A549 (cell line): ENCODE data around the gene ARHGDIA. TPM values are rescaled to one million over a fixed set of nuclear protein-coding genes. Genes with fewer than 3 reads are reported as not detected.
A peak's percentile ranks its signal among the peaks of the same experiment; 100 is the strongest.

Experiments used
- ATAC-seq, 2 experiments: fragments of 200-7000 bp in 1 of 2; fragments of >200 bp in 1 of 2; cut with Nextera tagmentation in 1 of 2; cut with Tn5 transposase in 1 of 2; 3 replicates each; pipeline versions ENCODE4 v1.8.0 to v1.9.1; 2018 to 2020; ENCODE audit warnings: mild to moderate bottlenecking in 1 of 2, moderate library complexity in 1 of 2
- CTCF ChIA-PET: fragments of 300-600 bp; sonication (Branson Sonifier 250); formaldehyde crosslinking; extraction: SDS; loops from one replicate; lab custom pipeline; 2021; ENCODE audit warnings: antibody characterized with exemption, inconsistent platforms; lab: Yijun Ruan, JAX
- POLR2A ChIA-PET: fragments of 350-600 bp; formaldehyde crosslinking; extraction: SDS; loops from one replicate; lab custom pipeline; 2021; ENCODE audit warnings: antibody characterized with exemption, inconsistent platforms; lab: Yijun Ruan, JAX
- DNase-seq, 2 experiments: peaks; one replicate each; pipeline versions ENCODE4 v3.0.0 to v3.0.0-alpha.2; 2011 to 2016; ENCODE audit warnings: low read depth in 1 of 2, low spot score in 1 of 2
- FAIRE-seq: peaks from 2 replicates; lab custom pipeline; 2011; peaks lifted over from hg19 to GRCh38; lab: Jason Lieb, UNC
- H3K27ac ChIP-seq, 2 experiments: fragments of >200 bp; sonication (Bioruptor Twin); formaldehyde crosslinking; 3 replicates each; pipeline ENCODE4 v1.5.1; 2016 to 2017
- H3K4me1 ChIP-seq: fragments of >200 bp; sonication (Bioruptor Twin); formaldehyde crosslinking; 3 replicates; pipeline ENCODE4 v1.6.1; 2016
- H3K4me2 ChIP-seq: fragments of >200 bp; sonication (Bioruptor Twin); formaldehyde crosslinking; 3 replicates; pipeline ENCODE4 v1.6.1; 2016
- H3K4me3 ChIP-seq: fragments of >200 bp; sonication (Bioruptor Twin); formaldehyde crosslinking; 3 replicates; pipeline ENCODE4 v1.5.1; 2016
- H3K9me3 ChIP-seq: fragments of >200 bp; sonication (Bioruptor Twin); formaldehyde crosslinking; 3 replicates; pipeline ENCODE4 v1.6.1; 2016
- BHLHE40 ChIP-seq: IDR thresholded peaks from 2 replicates; pipeline ENCODE4 v1.6.1; 2012; ENCODE audit warnings: low read depth, low read length, inconsistent platforms
- CBX8 ChIP-seq: fragments of 200-600 bp; sonication (generic); IDR thresholded peaks from 2 replicates; pipeline ENCODE4 v1.6.1; 2016
- EP300 ChIP-seq, 2 experiments: fragments of >200 bp; sonication (Bioruptor Twin); formaldehyde crosslinking; IDR thresholded peaks; 2 replicates in 1 of 2; 3 replicates in 1 of 2; pipeline ENCODE4 v1.6.1; 2016 to 2017
- FOSB ChIP-seq: fragments of 250-450 bp; sonication (Bioruptor Pico); IDR thresholded peaks from 2 replicates; pipeline ENCODE4 v1.5.0; 2020; ENCODE audit warnings: mild to moderate bottlenecking, moderate library complexity
- HDAC2 ChIP-seq: fragments of 200-600 bp; sonication (generic); IDR thresholded peaks from 2 replicates; pipeline ENCODE4 v1.6.1; 2016
- HOXA7 ChIP-seq: fragments of 250-450 bp; sonication (Bioruptor Pico); IDR thresholded peaks from 2 replicates; pipeline ENCODE4 v1.5.0; 2020; ENCODE audit warnings: mild to moderate bottlenecking, moderate library complexity
- HOXB13 ChIP-seq: fragments of 250-450 bp; sonication (Bioruptor Pico); IDR thresholded peaks from 2 replicates; pipeline ENCODE4 v1.5.0; 2020; ENCODE audit warnings: low read depth, mild to moderate bottlenecking, moderate library complexity
- HOXB5 ChIP-seq: fragments of 250-450 bp; sonication (Bioruptor Pico); IDR thresholded peaks from 2 replicates; pipeline ENCODE4 v1.5.0; 2020; ENCODE audit warnings: mild to moderate bottlenecking, moderate library complexity
- JUN ChIP-seq, 2 experiments: fragments of >200 bp; sonication (Bioruptor Twin); formaldehyde crosslinking; IDR thresholded peaks; 2 replicates in 1 of 2; 3 replicates in 1 of 2; pipeline ENCODE4 v1.6.1; 2016 to 2017
- MAZ ChIP-seq: fragments of 150-350 bp; IDR thresholded peaks from 2 replicates; pipeline ENCODE4 v1.6.1; 2014; ENCODE audit warnings: antibody characterized with exemption, low read depth, low read length, borderline replicate concordance
- MYC ChIP-seq: IDR thresholded peaks from 2 replicates; pipeline ENCODE4 v1.6.1; 2012; ENCODE audit warnings: mild to moderate bottlenecking, inconsistent platforms, low read length, improper control_type of control experiment, borderline replicate concordance
- POLR2AphosphoS2 ChIP-seq: conservative IDR thresholded peaks from 2 replicates; pipeline ENCODE4 v1.6.1; 2012; ENCODE audit warnings: low read length, improper control_type of control experiment, inconsistent platforms
- RAD21 ChIP-seq, 2 experiments: fragments of >200 bp in 1 of 2; sonication (Bioruptor Twin) in 1 of 2; formaldehyde crosslinking in 1 of 2; IDR thresholded peaks in 1 of 2; conservative IDR thresholded peaks in 1 of 2; 2 replicates in 1 of 2; 3 replicates in 1 of 2; pipeline ENCODE4 v1.6.1; 2012 to 2018; ENCODE audit warnings: inconsistent platforms in 1 of 2
- RNF2 ChIP-seq: fragments of 200-600 bp; sonication (generic); IDR thresholded peaks from 2 replicates; pipeline ENCODE4 v1.6.1; 2016; ENCODE audit warnings: low read depth, mild to moderate bottlenecking, antibody characterized with exemption, moderate library complexity, borderline replicate concordance
- SMC3 ChIP-seq: fragments of >200 bp; sonication (Bioruptor Twin); formaldehyde crosslinking; IDR thresholded peaks from 3 replicates; pipeline ENCODE4 v1.6.1; 2018; ENCODE audit warnings: inconsistent platforms
- SREBF2 ChIP-seq: fragments of 450-650 bp; IDR thresholded peaks from 2 replicates; pipeline ENCODE4 v1.6.1; 2014; ENCODE audit warnings: mild to moderate bottlenecking, moderate library complexity
- TFCP2L1 ChIP-seq: fragments of 250-450 bp; sonication (Bioruptor Pico); IDR thresholded peaks from 2 replicates; pipeline ENCODE4 v1.5.0; 2021; ENCODE audit warnings: mild to moderate bottlenecking
- ZFP36 ChIP-seq: fragments of 450-650 bp; IDR thresholded peaks from 2 replicates; pipeline ENCODE4 v1.6.1; 2014; ENCODE audit warnings: borderline replicate concordance; ENCODE audit not compliant: partially characterized antibody
- WGBS: methylation state at CpG from one replicate; pipeline ENCODE4 v1.1.6; 2017; ENCODE audit errors: missing lambda C conversion rate; 5-methylcytosine and 5-hydroxymethylcytosine counted together
- polyA plus RNA-seq, 4 experiments: library from polyadenylated mRNA; depleted of rRNA in 3 of 4; stranded (reverse); fragments of >200 nt; fragmentation: RNase III in 1 of 4; extraction: RNeasy Plus Mini Kit Qiagen cat#74134 plus additional on column Dnase treatment in 1 of 4; gene quantifications; 2 replicates in 3 of 4; 3 replicates in 1 of 4; pipeline ENCODE4 v1.2.3, GENCODE V29; 2011 to 2017
- TF ChIP-seq, protein P1 (sequence below): IDR thresholded peaks from 2 replicates; pipeline ENCODE4 v1.6.1; 2012; ENCODE audit warnings: low read depth, borderline replicate concordance
- TF ChIP-seq, protein P2 (sequence below): fragments of >200 bp; sonication (Bioruptor Twin); formaldehyde crosslinking; IDR thresholded peaks from 3 replicates; pipeline ENCODE4 v1.5.1; 2016
- TF ChIP-seq, protein P3 (sequence below): IDR thresholded peaks from 2 replicates; pipeline ENCODE4 v1.6.1; 2012
- TF ChIP-seq, protein P4 (sequence below): fragments of 150-350 bp; IDR thresholded peaks from 2 replicates; pipeline ENCODE4 v1.6.1; 2014; ENCODE audit warnings: low read depth, mild to moderate bottlenecking, low read length
- TF ChIP-seq, protein P5 (sequence below): fragments of >200 bp; sonication (Bioruptor Twin); formaldehyde crosslinking; IDR thresholded peaks from 2 replicates; pipeline ENCODE4 v1.6.1; 2016
- TF ChIP-seq, protein P6 (sequence below): fragments of 250-450 bp; sonication (Bioruptor Pico); IDR thresholded peaks from 2 replicates; pipeline ENCODE4 v1.5.0; 2020; ENCODE audit warnings: low read depth, mild to moderate bottlenecking, moderate library complexity
- TF ChIP-seq, protein P7 (sequence below): fragments of 200-600 bp; sonication (generic); IDR thresholded peaks from 2 replicates; pipeline ENCODE4 v1.6.1; 2016; ENCODE audit warnings: antibody characterized with exemption, mild to moderate bottlenecking, moderate library complexity

The ARHGDIA gene
- polyA plus RNA-seq, 2 of the 4 experiments (the other 2 are of a cell fraction), result 64.0 to 503 TPM

DNA sequence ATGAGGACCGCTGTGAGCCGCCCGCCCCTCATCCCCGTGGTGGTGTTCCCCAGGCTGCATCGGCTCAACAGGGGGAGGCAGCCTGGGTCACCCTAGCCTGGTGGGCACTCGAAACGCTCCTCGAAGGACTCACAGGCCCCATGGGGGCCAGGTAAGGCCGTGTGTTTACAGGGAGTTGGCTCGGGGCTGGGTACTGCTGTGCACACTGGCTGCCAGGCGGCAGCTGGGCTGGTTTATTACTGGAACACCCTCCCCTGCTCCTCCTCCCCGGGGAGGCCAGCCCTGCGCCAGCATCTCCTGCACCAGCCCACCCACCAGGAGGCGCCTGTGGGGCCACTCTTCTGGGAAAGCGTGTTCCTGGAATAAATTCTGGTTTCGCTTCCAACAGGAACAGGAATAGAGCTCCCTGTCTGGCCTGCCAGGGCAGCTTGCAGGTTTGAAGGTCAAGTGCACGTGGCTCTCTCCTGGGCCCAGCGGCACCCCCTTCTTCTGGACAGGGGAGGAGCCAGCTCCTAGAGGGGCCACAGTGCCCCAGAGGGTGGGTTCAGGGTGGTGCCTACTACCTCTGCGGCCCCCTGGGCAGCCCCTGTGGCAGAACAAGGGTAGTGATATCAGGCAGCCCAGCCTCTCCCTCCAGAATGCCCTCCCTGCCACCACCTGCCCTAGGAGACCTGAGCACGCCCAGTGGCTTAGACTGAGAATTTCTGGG is 49.4 kb downstream of the ARHGDIA start:
- Histone ChIP-seq H3K4me2 (peak overlapping the region; percentile 48), H3K9me3 (no peaks in the 10 kb centered on the region), H3K4me3 (no peak overlapping the region), H3K4me1 (peaks cover 24% of the 10 kb centered on the region), H3K27ac (peak overlapping the region; percentile 54 to 81)
- peak; percentile 61 to 90 for ATAC-seq
- POLR2A ChIA-PET, result interaction anchor here (1.0 kb wide), 1 partner anchor 11 kb away, joined by 4 read pairs; the partner anchor contains the start of gene MCRIP1
- WGBS, result 45% methylated on average over 11 of the region's 20 CpGs
- peak; percentile 85 to 93 for DNase-seq
- no peak for FAIRE-seq
- TF ChIP-seq, protein P1, sequence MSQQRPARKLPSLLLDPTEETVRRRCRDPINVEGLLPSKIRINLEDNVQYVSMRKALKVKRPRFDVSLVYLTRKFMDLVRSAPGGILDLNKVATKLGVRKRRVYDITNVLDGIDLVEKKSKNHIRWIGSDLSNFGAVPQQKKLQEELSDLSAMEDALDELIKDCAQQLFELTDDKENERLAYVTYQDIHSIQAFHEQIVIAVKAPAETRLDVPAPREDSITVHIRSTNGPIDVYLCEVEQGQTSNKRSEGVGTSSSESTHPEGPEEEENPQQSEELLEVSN, result peak; percentile 66; the same call in 1 of the 2 replicates
- TF ChIP-seq, protein P2, sequence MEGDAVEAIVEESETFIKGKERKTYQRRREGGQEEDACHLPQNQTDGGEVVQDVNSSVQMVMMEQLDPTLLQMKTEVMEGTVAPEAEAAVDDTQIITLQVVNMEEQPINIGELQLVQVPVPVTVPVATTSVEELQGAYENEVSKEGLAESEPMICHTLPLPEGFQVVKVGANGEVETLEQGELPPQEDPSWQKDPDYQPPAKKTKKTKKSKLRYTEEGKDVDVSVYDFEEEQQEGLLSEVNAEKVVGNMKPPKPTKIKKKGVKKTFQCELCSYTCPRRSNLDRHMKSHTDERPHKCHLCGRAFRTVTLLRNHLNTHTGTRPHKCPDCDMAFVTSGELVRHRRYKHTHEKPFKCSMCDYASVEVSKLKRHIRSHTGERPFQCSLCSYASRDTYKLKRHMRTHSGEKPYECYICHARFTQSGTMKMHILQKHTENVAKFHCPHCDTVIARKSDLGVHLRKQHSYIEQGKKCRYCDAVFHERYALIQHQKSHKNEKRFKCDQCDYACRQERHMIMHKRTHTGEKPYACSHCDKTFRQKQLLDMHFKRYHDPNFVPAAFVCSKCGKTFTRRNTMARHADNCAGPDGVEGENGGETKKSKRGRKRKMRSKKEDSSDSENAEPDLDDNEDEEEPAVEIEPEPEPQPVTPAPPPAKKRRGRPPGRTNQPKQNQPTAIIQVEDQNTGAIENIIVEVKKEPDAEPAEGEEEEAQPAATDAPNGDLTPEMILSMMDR, result peak; percentile 63
- TF ChIP-seq ZFP36, result peak; percentile 56
- TF ChIP-seq SMC3, result peak; percentile 63
- TF ChIP-seq RNF2, result no peak
- TF ChIP-seq, protein P3, sequence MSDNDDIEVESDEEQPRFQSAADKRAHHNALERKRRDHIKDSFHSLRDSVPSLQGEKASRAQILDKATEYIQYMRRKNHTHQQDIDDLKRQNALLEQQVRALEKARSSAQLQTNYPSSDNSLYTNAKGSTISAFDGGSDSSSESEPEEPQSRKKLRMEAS, result peak; percentile 77
- no peak for TF ChIP-seq EP300 (IDR thresholded peaks at IDR 0.05)
- TF ChIP-seq RAD21 (conservative IDR thresholded peaks at IDR 0.05 in 1 of 2, IDR thresholded peaks at IDR 0.05 in 1 of 2), result peak; percentile 31 to 59; a peak in 2 of 5 replicates
- TF ChIP-seq, protein P4, sequence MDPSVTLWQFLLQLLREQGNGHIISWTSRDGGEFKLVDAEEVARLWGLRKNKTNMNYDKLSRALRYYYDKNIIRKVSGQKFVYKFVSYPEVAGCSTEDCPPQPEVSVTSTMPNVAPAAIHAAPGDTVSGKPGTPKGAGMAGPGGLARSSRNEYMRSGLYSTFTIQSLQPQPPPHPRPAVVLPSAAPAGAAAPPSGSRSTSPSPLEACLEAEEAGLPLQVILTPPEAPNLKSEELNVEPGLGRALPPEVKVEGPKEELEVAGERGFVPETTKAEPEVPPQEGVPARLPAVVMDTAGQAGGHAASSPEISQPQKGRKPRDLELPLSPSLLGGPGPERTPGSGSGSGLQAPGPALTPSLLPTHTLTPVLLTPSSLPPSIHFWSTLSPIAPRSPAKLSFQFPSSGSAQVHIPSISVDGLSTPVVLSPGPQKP, result no peak
- TF ChIP-seq, protein P5, sequence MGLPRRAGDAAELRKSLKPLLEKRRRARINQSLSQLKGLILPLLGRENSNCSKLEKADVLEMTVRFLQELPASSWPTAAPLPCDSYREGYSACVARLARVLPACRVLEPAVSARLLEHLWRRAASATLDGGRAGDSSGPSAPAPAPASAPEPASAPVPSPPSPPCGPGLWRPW, result no peak
- TF ChIP-seq MAZ, result peak; percentile 70; the same call in 1 of the 2 replicates
- TF ChIP-seq MYC, result 0 out of 2 replicates have a peak, but pooled peaks have one; percentile 29
- CTCF ChIA-PET, result interaction anchor here (0.7 to 4.0 kb wide), 20 partner anchors 9 to 136 kb away, joined by 3 to 25 read pairs (median 4); partner anchors contain the start of gene PPP1R27

DNA sequence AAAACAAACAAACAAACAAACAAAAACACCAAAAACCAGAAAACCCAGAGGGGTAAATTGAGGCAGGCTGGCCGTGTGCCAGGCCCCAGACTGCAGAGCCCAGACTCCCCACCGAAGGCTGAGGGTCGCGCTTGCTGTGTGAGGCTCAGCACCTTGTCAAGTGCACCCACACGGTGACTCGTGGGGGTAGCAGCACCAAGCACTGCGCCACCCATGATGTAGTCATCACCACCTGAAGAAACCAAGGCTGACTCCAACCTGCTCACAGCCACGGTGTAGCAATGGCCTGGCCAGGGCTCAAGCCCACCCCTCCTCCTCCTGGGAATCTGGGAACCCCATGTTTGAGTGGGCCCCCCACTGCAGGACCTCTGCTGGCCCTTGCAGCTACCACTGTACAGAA is 50.0 kb downstream of the ARHGDIA start:
- ATAC-seq, result peak in 1 of 2 experiments; percentile 6; a peak in 3 of 6 replicates
- no peak for FAIRE-seq
- no peak for DNase-seq
- Histone ChIP-seq H3K4me2 (peak overlapping the region; percentile 48), H3K27ac (peak overlapping the region; percentile 54 to 81; a peak in 5 of 6 replicates), H3K4me1 (peaks cover 30% of the 10 kb centered on the region), H3K9me3 (no peaks in the 10 kb centered on the region), H3K4me3 (no peak overlapping the region)
- ChIA-PET CTCF (interaction anchor here (1.1 to 4.0 kb wide), 12 partner anchors 8 to 88 kb away, joined by 3 to 25 read pairs (median 6); partner anchors contain the start of gene MCRIP1), POLR2A (interaction anchor here (1.0 kb wide), 1 partner anchor 12 kb away, joined by 4 read pairs; the partner anchor contains the start of gene MCRIP1)
- WGBS, result 74% methylated on average over 8 of the region's 8 CpGs
- TF ChIP-seq HOXA7 (CRISPR knock-in tag) (no peak), BHLHE40 (no peak), SREBF2 (no peak), HOXB5 (CRISPR knock-in tag) (no peak), JUN (IDR thresholded peaks at IDR 0.05) (no peak), FOSB (CRISPR knock-in tag) (no peak), CBX8 (no peak), HDAC2 (no peak), TFCP2L1 (CRISPR knock-in tag) (no peak), POLR2AphosphoS2 (no peak), MAZ (no peak), HOXB13 (no peak)
- TF ChIP-seq, protein P6, sequence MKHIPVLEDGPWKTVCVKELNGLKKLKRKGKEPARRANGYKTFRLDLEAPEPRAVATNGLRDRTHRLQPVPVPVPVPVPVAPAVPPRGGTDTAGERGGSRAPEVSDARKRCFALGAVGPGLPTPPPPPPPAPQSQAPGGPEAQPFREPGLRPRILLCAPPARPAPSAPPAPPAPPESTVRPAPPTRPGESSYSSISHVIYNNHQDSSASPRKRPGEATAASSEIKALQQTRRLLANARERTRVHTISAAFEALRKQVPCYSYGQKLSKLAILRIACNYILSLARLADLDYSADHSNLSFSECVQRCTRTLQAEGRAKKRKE (CRISPR knock-in tag), result no peak
- TF ChIP-seq, protein P7, sequence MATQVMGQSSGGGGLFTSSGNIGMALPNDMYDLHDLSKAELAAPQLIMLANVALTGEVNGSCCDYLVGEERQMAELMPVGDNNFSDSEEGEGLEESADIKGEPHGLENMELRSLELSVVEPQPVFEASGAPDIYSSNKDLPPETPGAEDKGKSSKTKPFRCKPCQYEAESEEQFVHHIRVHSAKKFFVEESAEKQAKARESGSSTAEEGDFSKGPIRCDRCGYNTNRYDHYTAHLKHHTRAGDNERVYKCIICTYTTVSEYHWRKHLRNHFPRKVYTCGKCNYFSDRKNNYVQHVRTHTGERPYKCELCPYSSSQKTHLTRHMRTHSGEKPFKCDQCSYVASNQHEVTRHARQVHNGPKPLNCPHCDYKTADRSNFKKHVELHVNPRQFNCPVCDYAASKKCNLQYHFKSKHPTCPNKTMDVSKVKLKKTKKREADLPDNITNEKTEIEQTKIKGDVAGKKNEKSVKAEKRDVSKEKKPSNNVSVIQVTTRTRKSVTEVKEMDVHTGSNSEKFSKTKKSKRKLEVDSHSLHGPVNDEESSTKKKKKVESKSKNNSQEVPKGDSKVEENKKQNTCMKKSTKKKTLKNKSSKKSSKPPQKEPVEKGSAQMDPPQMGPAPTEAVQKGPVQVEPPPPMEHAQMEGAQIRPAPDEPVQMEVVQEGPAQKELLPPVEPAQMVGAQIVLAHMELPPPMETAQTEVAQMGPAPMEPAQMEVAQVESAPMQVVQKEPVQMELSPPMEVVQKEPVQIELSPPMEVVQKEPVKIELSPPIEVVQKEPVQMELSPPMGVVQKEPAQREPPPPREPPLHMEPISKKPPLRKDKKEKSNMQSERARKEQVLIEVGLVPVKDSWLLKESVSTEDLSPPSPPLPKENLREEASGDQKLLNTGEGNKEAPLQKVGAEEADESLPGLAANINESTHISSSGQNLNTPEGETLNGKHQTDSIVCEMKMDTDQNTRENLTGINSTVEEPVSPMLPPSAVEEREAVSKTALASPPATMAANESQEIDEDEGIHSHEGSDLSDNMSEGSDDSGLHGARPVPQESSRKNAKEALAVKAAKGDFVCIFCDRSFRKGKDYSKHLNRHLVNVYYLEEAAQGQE, result no peak
